Measurements from ENCODE around the gene KCP.

The KCP gene

DNA sequence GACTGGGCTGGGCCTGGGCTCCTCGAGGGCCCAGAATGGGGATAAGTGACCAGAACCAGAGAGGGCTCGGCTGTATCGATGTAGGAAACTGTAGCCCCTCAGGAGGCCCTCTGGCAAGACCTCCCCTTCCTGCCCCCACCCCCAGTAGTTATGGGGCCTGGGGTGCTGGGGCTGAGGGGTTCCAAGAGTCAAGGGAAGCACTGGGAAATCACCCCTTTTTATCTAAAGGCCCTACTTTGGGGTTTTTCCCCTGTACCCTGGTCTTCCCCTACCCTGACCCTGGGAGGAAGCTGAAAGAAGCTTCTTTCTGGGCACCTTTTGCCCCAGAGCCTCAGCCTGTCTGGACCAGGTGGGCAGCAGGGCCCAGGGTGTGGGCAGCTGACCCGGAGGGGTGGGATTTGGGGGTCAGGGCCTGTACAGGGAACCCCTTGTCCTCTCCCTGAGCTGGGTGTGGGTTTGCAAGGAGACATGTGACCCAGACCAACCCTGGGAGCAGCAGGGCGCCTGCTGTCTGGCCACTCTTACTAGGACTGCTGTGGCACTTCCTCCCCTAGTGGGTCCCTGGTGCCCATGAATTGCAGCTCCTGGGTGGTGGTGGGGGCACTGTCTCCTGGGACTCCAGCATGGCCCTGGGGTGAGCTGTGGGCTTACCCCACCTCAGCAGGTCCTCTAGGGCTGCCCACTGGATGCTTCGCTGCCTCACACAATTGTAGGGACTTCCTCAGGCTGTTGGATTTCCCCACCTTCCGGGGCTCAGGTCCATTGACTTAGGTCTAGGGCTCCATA is 28.8 kb upstream of the KCP start:
- no peak overlapping the region for H3K27ac ChIP-seq (ENCODE audit: low read depth, low read length)
- no peaks in the 10 kb centered on the region for H3K9me3 ChIP-seq (ENCODE audit: control insufficient read depth in 5 of 5, low read length in 5 of 5)
- peak overlapping the region in 4 of 5 donors; percentile 29 to 54 (median 46) for H3K4me3 ChIP-seq (ENCODE audit: low read depth in 1 of 5, low read length in 5 of 5)
- peak overlapping the region in 3 of 5 donors; percentile 32 to 40 (median 35) for H3K9ac ChIP-seq (ENCODE audit: low read length in 5 of 5)
- peaks cover 3 to 32% (median 5%) of the 10 kb centered on the region in 5 donors for H3K27me3 ChIP-seq (ENCODE audit: control insufficient read depth in 5 of 5, insufficient read depth in 4 of 5, low read length in 5 of 5)
- no peaks in the 10 kb centered on the region for H3K36me3 ChIP-seq (ENCODE audit: control insufficient read depth in 5 of 5, insufficient read depth in 5 of 5, low read length in 5 of 5)
- H3K4me1 ChIP-seq (ENCODE audit: control insufficient read depth in 5 of 5, insufficient read depth in 5 of 5, low read length in 5 of 5): peaks cover 2 to 46% (median 20%) of the 10 kb centered on the region in 5 donors

DNA sequence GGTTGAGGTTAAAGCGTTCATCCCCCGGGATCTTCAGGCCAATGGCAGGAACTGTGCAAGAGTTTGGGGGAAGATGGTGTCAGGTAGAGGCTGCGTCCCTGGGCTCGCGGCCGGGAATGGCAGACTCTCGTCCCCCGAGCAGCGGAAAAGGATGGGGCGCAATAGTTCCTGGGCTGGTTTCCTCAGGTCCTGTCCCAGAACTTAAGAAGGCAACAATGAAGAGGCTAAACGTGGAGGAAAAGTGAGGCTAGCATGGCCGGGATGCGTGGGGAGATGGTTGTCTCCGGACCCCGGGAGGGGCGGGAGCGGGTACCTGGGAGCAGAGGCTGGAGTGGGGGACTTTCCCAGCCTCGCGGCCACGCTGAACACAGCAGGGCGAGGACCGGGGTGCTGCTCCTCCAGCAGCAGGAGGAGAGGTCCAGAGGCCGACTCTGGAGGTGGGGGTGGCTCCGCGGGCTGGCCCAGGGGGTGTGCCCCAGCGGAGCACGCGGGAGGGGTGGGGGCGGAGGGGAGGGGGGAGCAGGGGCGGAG is 28.1 kb upstream of the KCP start:
- peak overlapping the region in 4 of 5 donors; percentile 24 to 65 (median 44) for H3K9ac ChIP-seq (ENCODE audit: low read length in 5 of 5)
- H3K4me3 ChIP-seq (ENCODE audit: low read depth in 1 of 5, low read length in 5 of 5): peak overlapping the region; percentile 59 to 73 (median 61)
- H3K27ac ChIP-seq (ENCODE audit: low read depth, low read length): peak overlapping the region; percentile 10
- peaks cover 3 to 33% (median 5%) of the 10 kb centered on the region in 5 donors for H3K27me3 ChIP-seq (ENCODE audit: control insufficient read depth in 5 of 5, insufficient read depth in 4 of 5, low read length in 5 of 5)
- peaks cover 2 to 52% (median 21%) of the 10 kb centered on the region in 5 donors for H3K4me1 ChIP-seq (ENCODE audit: control insufficient read depth in 5 of 5, insufficient read depth in 5 of 5, low read length in 5 of 5)
- H3K36me3 ChIP-seq (ENCODE audit: control insufficient read depth in 5 of 5, insufficient read depth in 5 of 5, low read length in 5 of 5): no peaks in the 10 kb centered on the region
- no peaks in the 10 kb centered on the region for H3K9me3 ChIP-seq (ENCODE audit: control insufficient read depth in 5 of 5, low read length in 5 of 5)

GRCh38 chr7:128937647-128938543 is 27.4 kb upstream of the KCP start, which contains the start of gene IRF5:
Gene IRF5, plus strand, starts transcription at chr7:128937927. Its CDS starts 4,155 bp downstream, at chr7:128942082.
- Histone ChIP-seq H3K27me3 (ENCODE audit: control insufficient read depth in 5 of 5, insufficient read depth in 4 of 5, low read length in 5 of 5) (peaks cover 3 to 36% (median 7%) of the 10 kb centered on the region in 5 donors), H3K36me3 (ENCODE audit: control insufficient read depth in 5 of 5, insufficient read depth in 5 of 5, low read length in 5 of 5) (no peaks in the 10 kb centered on the region), H3K27ac (ENCODE audit: low read depth, low read length) (peak within 1 kb of the TSS; percentile 10)

GRCh38 chr7:128937271-128937646 is 26.8 kb upstream of the KCP start:
- Histone ChIP-seq H3K4me1 (ENCODE audit: control insufficient read depth in 5 of 5, insufficient read depth in 5 of 5, low read length in 5 of 5) (peaks cover 3 to 65% (median 29%) of the 10 kb centered on the region in 5 donors), H3K4me3 (ENCODE audit: low read depth in 1 of 5, low read length in 5 of 5) (peak overlapping the region in 4 of 5 donors; percentile 22 to 73 (median 63)), H3K9me3 (ENCODE audit: control insufficient read depth in 5 of 5, low read length in 5 of 5) (no peaks in the 10 kb centered on the region), H3K27me3 (ENCODE audit: control insufficient read depth in 5 of 5, insufficient read depth in 4 of 5, low read length in 5 of 5) (peaks cover 3 to 36% (median 11%) of the 10 kb centered on the region in 5 donors), H3K36me3 (ENCODE audit: control insufficient read depth in 5 of 5, insufficient read depth in 5 of 5, low read length in 5 of 5) (no peaks in the 10 kb centered on the region), H3K9ac (ENCODE audit: low read length in 5 of 5) (peak overlapping the region in 3 of 5 donors; percentile 51 to 60 (median 52)), H3K27ac (ENCODE audit: low read depth, low read length) (no peak overlapping the region)

More at GRCh38 chr7:128937647-128938543, 27.4 kb upstream of the KCP start, which contains the start of gene IRF5:
- peaks cover 3 to 59% (median 23%) of the 10 kb centered on the region in 5 donors for H3K4me1 ChIP-seq (ENCODE audit: control insufficient read depth in 5 of 5, insufficient read depth in 5 of 5, low read length in 5 of 5)
- H3K9me3 ChIP-seq (ENCODE audit: control insufficient read depth in 5 of 5, low read length in 5 of 5): no peaks in the 10 kb centered on the region
- peak within 1 kb of the TSS in 4 of 5 donors; percentile 33 to 65 (median 57) for H3K9ac ChIP-seq (ENCODE audit: low read length in 5 of 5)
- peak within 1 kb of the TSS; percentile 59 to 73 (median 61) for H3K4me3 ChIP-seq (ENCODE audit: low read depth in 1 of 5, low read length in 5 of 5)

GRCh38 chr7:128936798-128937197 is 26.3 kb upstream of the KCP start:
- Histone ChIP-seq H3K4me1 (ENCODE audit: control insufficient read depth in 5 of 5, insufficient read depth in 5 of 5, low read length in 5 of 5) (peaks cover 3 to 61% (median 29%) of the 10 kb centered on the region in 5 donors), H3K36me3 (ENCODE audit: control insufficient read depth in 5 of 5, insufficient read depth in 5 of 5, low read length in 5 of 5) (no peaks in the 10 kb centered on the region), H3K4me3 (ENCODE audit: low read depth in 1 of 5, low read length in 5 of 5) (no peak overlapping the region), H3K9me3 (ENCODE audit: control insufficient read depth in 5 of 5, low read length in 5 of 5) (no peaks in the 10 kb centered on the region), H3K27ac (ENCODE audit: low read depth, low read length) (no peak overlapping the region), H3K9ac (ENCODE audit: low read length in 5 of 5) (no peak overlapping the region), H3K27me3 (ENCODE audit: control insufficient read depth in 5 of 5, insufficient read depth in 4 of 5, low read length in 5 of 5) (peaks cover 3 to 40% (median 15%) of the 10 kb centered on the region in 5 donors)

- peak overlapping the region; percentile 50 for H3K27ac ChIP-seq (ENCODE audit: low read depth, low read length)
- H3K27me3 ChIP-seq (ENCODE audit: control insufficient read depth in 5 of 5, insufficient read depth in 4 of 5, low read length in 5 of 5): peaks cover 3 to 37% (median 18%) of the 10 kb centered on the region in 5 donors
- no peak overlapping the region for H3K4me3 ChIP-seq (ENCODE audit: low read depth in 1 of 5, low read length in 5 of 5)
- H3K9me3 ChIP-seq (ENCODE audit: control insufficient read depth in 5 of 5, low read length in 5 of 5): no peaks in the 10 kb centered on the region
- H3K4me1 ChIP-seq (ENCODE audit: control insufficient read depth in 5 of 5, insufficient read depth in 5 of 5, low read length in 5 of 5): peaks cover 3 to 50% (median 26%) of the 10 kb centered on the region in 5 donors
- H3K9ac ChIP-seq (ENCODE audit: low read length in 5 of 5): no peak overlapping the region
- H3K36me3 ChIP-seq (ENCODE audit: control insufficient read depth in 5 of 5, insufficient read depth in 5 of 5, low read length in 5 of 5): no peaks in the 10 kb centered on the region
These were observed 24.8 kb upstream of the KCP start for GRCh38 chr7:128935342-128935730.

- H3K4me3 ChIP-seq (ENCODE audit: low read depth in 1 of 5, low read length in 5 of 5): no peak overlapping the region
- H3K27ac ChIP-seq (ENCODE audit: low read depth, low read length): peak overlapping the region; percentile 50
- peaks cover 3 to 44% (median 26%) of the 10 kb centered on the region in 5 donors for H3K4me1 ChIP-seq (ENCODE audit: control insufficient read depth in 5 of 5, insufficient read depth in 5 of 5, low read length in 5 of 5)
- H3K9me3 ChIP-seq (ENCODE audit: control insufficient read depth in 5 of 5, low read length in 5 of 5): no peaks in the 10 kb centered on the region
- H3K36me3 ChIP-seq (ENCODE audit: control insufficient read depth in 5 of 5, insufficient read depth in 5 of 5, low read length in 5 of 5): no peaks in the 10 kb centered on the region
- no peak overlapping the region for H3K9ac ChIP-seq (ENCODE audit: low read length in 5 of 5)
- peaks cover 3 to 37% (median 18%) of the 10 kb centered on the region in 5 donors for H3K27me3 ChIP-seq (ENCODE audit: control insufficient read depth in 5 of 5, insufficient read depth in 4 of 5, low read length in 5 of 5)
These were observed 24.1 kb upstream of the KCP start for GRCh38 chr7:128934361-128935341.

- no peak overlapping the region for H3K27ac ChIP-seq (ENCODE audit: low read depth, low read length)
- peaks cover 1 to 32% (median 22%) of the 10 kb centered on the region in 5 donors for H3K4me1 ChIP-seq (ENCODE audit: control insufficient read depth in 5 of 5, insufficient read depth in 5 of 5, low read length in 5 of 5)
- no peaks in the 10 kb centered on the region for H3K9me3 ChIP-seq (ENCODE audit: control insufficient read depth in 5 of 5, low read length in 5 of 5)
- H3K27me3 ChIP-seq (ENCODE audit: control insufficient read depth in 5 of 5, insufficient read depth in 4 of 5, low read length in 5 of 5): peaks cover 6 to 33% (median 18%) of the 10 kb centered on the region in 5 donors
- no peaks in the 10 kb centered on the region for H3K36me3 ChIP-seq (ENCODE audit: control insufficient read depth in 5 of 5, insufficient read depth in 5 of 5, low read length in 5 of 5)
- H3K4me3 ChIP-seq (ENCODE audit: low read depth in 1 of 5, low read length in 5 of 5): peak overlapping the region in 1 of 5 donors; percentile 9
- H3K9ac ChIP-seq (ENCODE audit: low read length in 5 of 5): peak overlapping the region in 2 of 5 donors; percentile 6 to 40
These were observed 22.8 kb upstream of the KCP start for GRCh38 chr7:128933180-128933891.

Data from subcutaneous abdominal adipose tissue (tissue), 5 donors.